DND-41 (cell line): ENCODE results near the gene NDUFS7.

ENCODE experiments used
- ATAC-seq: fragments of 200-7000 bp; cut with Tn5 transposase; 3 replicates; pipeline ENCODE4 v1.9.1; 2021; ENCODE audit warnings: low read depth; ENCODE audit not compliant: insufficient read depth
- DNase-seq: peaks from one replicate; pipeline ENCODE4 v3.0.0-alpha.2; 2020
- H2AFZ ChIP-seq: 2 replicates; pipeline ENCODE4 v1.6.0; 2012; ENCODE audit warnings: low read depth, low read length
- H3K27ac ChIP-seq: 2 replicates; pipeline ENCODE4 v1.5.1; 2012; ENCODE audit warnings: low read length, inconsistent platforms
- H3K27me3 ChIP-seq: fragments of 200-600 bp; sonication (generic); 2 replicates; pipeline ENCODE4 v1.6.0; 2012; ENCODE audit warnings: low read length, mild to moderate bottlenecking, inconsistent platforms; ENCODE audit not compliant: insufficient read depth, poor library complexity
- H3K36me3 ChIP-seq: 2 replicates; pipeline ENCODE4 v1.5.1; 2012; ENCODE audit warnings: low read length, inconsistent platforms; ENCODE audit not compliant: insufficient read depth
- H3K4me1 ChIP-seq: 2 replicates; pipeline ENCODE4 v1.5.1; 2012; ENCODE audit warnings: mild to moderate bottlenecking, low read length; ENCODE audit not compliant: insufficient read depth
- H3K4me2 ChIP-seq: 2 replicates; pipeline ENCODE4 v1.6.0; 2012; ENCODE audit warnings: mild to moderate bottlenecking, moderate library complexity, low read length, inconsistent platforms; ENCODE audit not compliant: insufficient read depth
- H3K4me3 ChIP-seq, 2 experiments: fragments of 200-600 bp in 1 of 2; shearing (Covaris generic) in 1 of 2; 2 replicates each; pipeline ENCODE4 v1.5.1; 2012 to 2016; ENCODE audit warnings: inconsistent platforms in 2 of 2, low read length in 2 of 2, mild to moderate bottlenecking in 2 of 2, low read depth in 1 of 2, moderate library complexity in 1 of 2
- H3K79me2 ChIP-seq: 2 replicates; pipeline ENCODE4 v1.6.0; 2012; ENCODE audit warnings: low read length, inconsistent platforms; ENCODE audit not compliant: insufficient read depth
- H3K9ac ChIP-seq: 2 replicates; pipeline ENCODE4 v1.6.0; 2012; ENCODE audit warnings: low read depth, mild to moderate bottlenecking, inconsistent platforms, low read length, moderate library complexity
- H3K9me3 ChIP-seq: 2 replicates; pipeline ENCODE4 v1.5.1; 2012; ENCODE audit warnings: low read length, moderate library complexity, mild to moderate bottlenecking, inconsistent platforms; ENCODE audit not compliant: insufficient read depth, severe bottlenecking
- H4K20me1 ChIP-seq: 2 replicates; pipeline ENCODE4 v1.6.0; 2012; ENCODE audit warnings: low read length; ENCODE audit not compliant: insufficient read depth
- CTCF ChIP-seq: IDR thresholded peaks from 2 replicates; pipeline ENCODE4 v1.5.1; 2012; ENCODE audit warnings: borderline replicate concordance, low read length, moderate library complexity, mild to moderate bottlenecking; ENCODE audit not compliant: poor library complexity, severe bottlenecking; ENCODE audit errors: extremely low read depth
- EZH2 ChIP-seq: IDR thresholded peaks from 3 replicates; pipeline ENCODE4 v1.6.1; 2012; ENCODE audit warnings: borderline replicate concordance, low read depth, mild to moderate bottlenecking, moderate library complexity, low read length, inconsistent platforms; ENCODE audit not compliant: severe bottlenecking

The NDUFS7 gene

GRCh38 chr19:1343041-1343440 is 40.7 kb upstream of the NDUFS7 start:
- H3K27me3 ChIP-seq: no peaks in the 10 kb centered on the region
- H3K9ac ChIP-seq: no peak overlapping the region
- H2AFZ ChIP-seq: no peak overlapping the region

GRCh38 chr19:1349211-1349610 is 34.5 kb upstream of the NDUFS7 start:
- ATAC-seq (no peak), DNase-seq (no peak)
- Histone ChIP-seq H3K27ac (no peak overlapping the region), H3K9ac (no peak overlapping the region), H3K4me3 (no peak overlapping the region), H3K9me3 (no peaks in the 10 kb centered on the region), H3K4me2 (no peak overlapping the region), H3K4me1 (peaks cover 8% of the 10 kb centered on the region), H3K79me2 (peaks cover under 1% of the 10 kb centered on the region; the same call in 1 of the 2 replicates), H3K27me3 (no peaks in the 10 kb centered on the region), H2AFZ (no peak overlapping the region), H4K20me1 (no peaks in the 10 kb centered on the region), H3K36me3 (no peaks in the 10 kb centered on the region)
- TF ChIP-seq EZH2 (no peak), CTCF (no peak)

More at GRCh38 chr19:1343041-1343440, 40.7 kb upstream of the NDUFS7 start:
- no peak for ATAC-seq
- no peak overlapping the region for H3K4me3 ChIP-seq
- no peaks in the 10 kb centered on the region for H3K4me1 ChIP-seq
- H3K36me3 ChIP-seq: no peaks in the 10 kb centered on the region
- H3K27ac ChIP-seq: no peak overlapping the region
- TF ChIP-seq EZH2 (no peak), CTCF (no peak)
- H3K4me2 ChIP-seq: no peak overlapping the region
- no peaks in the 10 kb centered on the region for H4K20me1 ChIP-seq
- H3K9me3 ChIP-seq: no peaks in the 10 kb centered on the region
- no peak for DNase-seq
- H3K79me2 ChIP-seq: no peaks in the 10 kb centered on the region

GRCh38 chr19:1350867-1351266 is 32.8 kb upstream of the NDUFS7 start:
- TF ChIP-seq CTCF (no peak), EZH2 (no peak)
- no peak overlapping the region for H3K9ac ChIP-seq

More at GRCh38 chr19:1350867-1351266, 32.8 kb upstream of the NDUFS7 start:
- no peaks in the 10 kb centered on the region for H3K36me3 ChIP-seq
- peaks cover 14% of the 10 kb centered on the region for H3K79me2 ChIP-seq
- H3K27me3 ChIP-seq: no peaks in the 10 kb centered on the region
- no peak overlapping the region for H2AFZ ChIP-seq
- H3K4me1 ChIP-seq: peaks cover 18% of the 10 kb centered on the region
- H3K4me3 ChIP-seq: no peak overlapping the region
- no peak overlapping the region for H3K4me2 ChIP-seq
- no peaks in the 10 kb centered on the region for H3K9me3 ChIP-seq
- H4K20me1 ChIP-seq: no peaks in the 10 kb centered on the region
- DNase-seq: no peak
- ATAC-seq: no peak
- no peak overlapping the region for H3K27ac ChIP-seq
